Upper lobe of left lung (tissue), 4 donors: ENCODE results near the gene LGALS12.

ENCODE experiments used
- EP300 ChIP-seq, 4 donors: sonication (generic); formaldehyde crosslinking; IDR thresholded peaks; one replicate each; pipeline ENCODE4 v1.5.1; 2017; ENCODE audit warnings: antibody characterized with exemption in 4 of 4, control low read depth in 2 of 4
- POLR2A ChIP-seq, 4 donors: fragments of 450-650 bp; IDR thresholded peaks; one replicate each; pipeline ENCODE4 v1.5.1; 2016 to 2017; ENCODE audit warnings: antibody characterized with exemption in 4 of 4, mild to moderate bottlenecking in 2 of 4
- POLR2AphosphoS5 ChIP-seq, 2 donors: sonication (generic); formaldehyde crosslinking; IDR thresholded peaks; one replicate each; pipeline ENCODE4 v1.5.1; 2017; ENCODE audit warnings: antibody characterized with exemption in 2 of 2
- TF ChIP-seq, protein P1 (sequence below), 6 experiments: fragments of 450-650 bp in 4 of 6; fragments of 200-600 bp in 2 of 6; sonication (generic) in 2 of 6; IDR thresholded peaks; one replicate each; pipeline ENCODE4 v1.5.1; 2016 to 2019; ENCODE audit warnings: antibody characterized with exemption in 6 of 6

DNA sequence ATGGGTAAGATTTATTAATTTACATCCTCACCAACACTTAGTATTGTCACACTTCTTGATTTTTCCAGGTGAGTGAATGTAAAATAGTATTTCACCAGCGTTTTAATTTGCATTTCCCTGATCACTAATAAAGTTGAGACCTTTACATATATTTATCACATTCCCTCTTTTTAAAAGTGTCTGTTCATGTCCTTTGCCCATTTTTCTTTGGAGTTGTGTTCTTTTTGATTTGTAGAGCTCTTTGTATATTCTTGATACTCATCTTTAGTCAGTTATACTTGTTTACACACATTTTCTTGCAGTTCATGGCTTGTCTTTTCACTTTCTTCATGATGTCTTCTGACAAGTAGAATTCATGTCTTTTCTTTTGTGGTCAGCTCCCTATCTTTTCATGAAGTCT lies 12.8 kb upstream of the LGALS12 start:
- no peak for TF ChIP-seq POLR2A (IDR thresholded peaks at IDR 0.05)
- TF ChIP-seq, protein P1, sequence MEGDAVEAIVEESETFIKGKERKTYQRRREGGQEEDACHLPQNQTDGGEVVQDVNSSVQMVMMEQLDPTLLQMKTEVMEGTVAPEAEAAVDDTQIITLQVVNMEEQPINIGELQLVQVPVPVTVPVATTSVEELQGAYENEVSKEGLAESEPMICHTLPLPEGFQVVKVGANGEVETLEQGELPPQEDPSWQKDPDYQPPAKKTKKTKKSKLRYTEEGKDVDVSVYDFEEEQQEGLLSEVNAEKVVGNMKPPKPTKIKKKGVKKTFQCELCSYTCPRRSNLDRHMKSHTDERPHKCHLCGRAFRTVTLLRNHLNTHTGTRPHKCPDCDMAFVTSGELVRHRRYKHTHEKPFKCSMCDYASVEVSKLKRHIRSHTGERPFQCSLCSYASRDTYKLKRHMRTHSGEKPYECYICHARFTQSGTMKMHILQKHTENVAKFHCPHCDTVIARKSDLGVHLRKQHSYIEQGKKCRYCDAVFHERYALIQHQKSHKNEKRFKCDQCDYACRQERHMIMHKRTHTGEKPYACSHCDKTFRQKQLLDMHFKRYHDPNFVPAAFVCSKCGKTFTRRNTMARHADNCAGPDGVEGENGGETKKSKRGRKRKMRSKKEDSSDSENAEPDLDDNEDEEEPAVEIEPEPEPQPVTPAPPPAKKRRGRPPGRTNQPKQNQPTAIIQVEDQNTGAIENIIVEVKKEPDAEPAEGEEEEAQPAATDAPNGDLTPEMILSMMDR (IDR thresholded peaks at IDR 0.05), result no peak
- no peak for TF ChIP-seq POLR2AphosphoS5 (IDR thresholded peaks at IDR 0.05)
- TF ChIP-seq EP300 (IDR thresholded peaks at IDR 0.05), result no peak
